ENCODE results near the gene ZNF726.
"Not testable (repeated sequence)": the region's sequence is repeated elsewhere in the genome, so short reads cannot be mapped to it uniquely, and the experiment has no call there.

Gene ZNF726

GRCh38 chr19:23914402-23915286, at the start of gene ZNF726:
Gene ZNF726 (plus strand): TSS chr19:23914886. CDS start chr19:23914995, 109 bp downstream.
- peak; percentile 99 to 100 for ATAC-seq

- no peak for ATAC-seq
Observed at GRCh38 chr19:23867895-23868294, 46.8 kb upstream of the ZNF726 start.

DNA sequence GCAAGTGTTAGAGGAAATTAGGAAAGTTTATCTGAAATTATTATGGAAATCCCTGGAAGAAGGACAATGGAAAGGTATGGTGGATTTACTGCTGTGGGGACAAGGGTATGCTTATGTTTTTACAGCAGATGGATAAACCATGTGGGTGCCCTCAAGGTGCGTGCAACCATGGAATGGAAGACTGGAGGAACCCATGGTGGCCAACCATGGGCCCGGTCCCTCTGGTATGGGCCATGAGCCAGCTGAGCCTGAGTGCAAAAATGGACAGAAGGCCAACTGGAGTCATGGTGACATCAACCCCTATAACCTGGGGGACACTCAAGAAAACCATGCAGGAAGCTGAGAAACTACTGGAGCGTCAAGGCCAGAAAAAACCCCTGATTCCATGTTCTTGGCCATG, 46.1 kb upstream of the ZNF726 start:
- ATAC-seq = no peak

GRCh38 chr19:23872282-23872919, 42.3 kb upstream of the ZNF726 start:
- no peak for ATAC-seq

DNA sequence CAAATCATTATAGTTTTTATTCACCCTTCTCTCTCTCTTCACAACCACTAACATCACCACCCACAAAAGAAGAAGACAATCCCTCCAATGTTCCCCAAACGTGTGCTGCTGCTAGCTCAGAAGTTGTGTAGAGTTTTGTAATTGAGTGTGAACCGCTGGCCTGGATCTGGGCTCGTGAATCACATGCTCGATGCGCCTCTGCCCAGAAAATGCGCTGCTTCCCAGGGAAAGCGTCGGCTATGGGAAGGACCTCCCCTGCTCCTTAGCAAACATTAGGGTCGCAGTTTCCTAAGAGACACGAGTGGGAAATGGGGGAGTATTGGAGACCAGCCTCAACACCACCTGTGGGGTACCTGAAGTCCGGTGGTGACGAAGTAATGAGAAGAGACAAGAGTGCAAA, 38.4 kb upstream of the ZNF726 start:
- ATAC-seq = no peak

- ATAC-seq = not testable (repeated sequence)
Observed at GRCh38 chr19:23876756-23877155, 37.9 kb upstream of the ZNF726 start.

- no peak for ATAC-seq
Observed at GRCh38 chr19:23882493-23882892, 32.2 kb upstream of the ZNF726 start.

- ATAC-seq = no peak
Observed at GRCh38 chr19:23884363-23884762, 30.3 kb upstream of the ZNF726 start.

DNA sequence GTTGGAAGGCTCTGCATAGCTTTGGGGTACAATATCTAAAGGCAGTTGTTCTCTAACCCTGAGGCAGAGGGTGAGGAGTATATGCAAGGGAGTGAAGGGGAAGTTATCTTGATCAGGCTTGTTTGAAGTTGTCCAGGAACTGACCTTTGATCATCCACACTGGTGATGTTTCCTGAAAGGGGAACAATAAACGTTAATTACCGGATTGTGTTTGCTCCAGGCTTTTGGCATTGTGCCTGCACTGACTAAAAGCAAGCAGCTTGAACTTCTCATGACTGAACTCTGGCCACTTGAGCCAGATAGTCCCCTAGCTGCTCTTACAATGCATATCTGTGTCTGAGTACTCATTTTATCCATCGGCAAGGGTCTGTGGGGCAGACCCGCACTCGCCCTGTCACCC, 27.0 kb upstream of the ZNF726 start:
- no peak for ATAC-seq

- ATAC-seq = not testable (repeated sequence)
Observed at GRCh38 chr19:23896096-23896495, 18.6 kb upstream of the ZNF726 start.

- ATAC-seq = no peak
Observed at GRCh38 chr19:23896912-23897311, 17.8 kb upstream of the ZNF726 start.

- ATAC-seq = no peak
Observed at GRCh38 chr19:23901360-23901759, 13.3 kb upstream of the ZNF726 start.

- ATAC-seq = no peak
Observed at GRCh38 chr19:23904406-23904805, 10.3 kb upstream of the ZNF726 start.

DNA sequence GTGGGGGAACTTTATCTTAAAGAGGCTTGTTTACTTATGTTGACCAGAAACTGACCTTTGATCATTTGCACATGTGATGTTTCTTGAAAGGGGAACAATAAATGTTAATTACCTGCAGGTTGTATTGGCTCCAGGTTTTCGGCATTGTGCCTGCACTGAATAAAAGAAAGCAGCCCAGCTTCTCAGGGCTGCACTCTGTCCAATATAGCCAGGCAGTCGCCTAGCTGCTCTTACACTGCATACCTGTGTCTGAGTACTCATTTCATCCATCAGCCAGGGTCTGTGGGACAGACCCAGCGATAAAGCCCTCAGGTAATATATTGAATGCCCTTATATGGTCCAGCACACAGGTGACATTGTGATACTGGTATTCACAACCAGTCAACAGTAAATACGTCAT, 8.9 kb upstream of the ZNF726 start:
- no peak for ATAC-seq

- no peak for ATAC-seq
Observed at GRCh38 chr19:23906835-23907234, 7.9 kb upstream of the ZNF726 start.

DNA sequence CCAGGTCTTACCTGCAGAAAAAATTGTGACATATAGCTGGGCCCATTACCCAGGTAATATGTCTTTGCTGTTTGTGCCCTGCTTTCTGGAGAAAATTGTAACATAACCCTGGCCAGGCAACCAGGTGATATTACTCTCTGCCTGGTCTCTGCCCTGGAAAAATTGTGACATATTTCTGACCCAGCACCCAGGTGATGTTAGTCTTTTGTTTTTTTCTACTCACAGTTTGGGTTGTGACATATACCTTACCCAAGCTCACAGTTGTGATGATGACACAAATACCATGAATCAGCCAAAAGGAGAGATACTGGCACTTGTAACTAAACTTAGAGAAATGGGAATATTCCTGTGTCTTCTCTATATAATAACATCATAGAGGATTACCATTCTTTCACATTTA, 6.5 kb upstream of the ZNF726 start:
- no peak for ATAC-seq

GRCh38 chr19:23909222-23909621, 5.5 kb upstream of the ZNF726 start:
- ATAC-seq = no peak

GRCh38 chr19:23913931-23914330, 755 bp upstream of the ZNF726 start:
- ATAC-seq = no peak

- no peak for ATAC-seq
Observed at GRCh38 chr19:23916991-23917390, 2.3 kb downstream of the ZNF726 start.

DNA sequence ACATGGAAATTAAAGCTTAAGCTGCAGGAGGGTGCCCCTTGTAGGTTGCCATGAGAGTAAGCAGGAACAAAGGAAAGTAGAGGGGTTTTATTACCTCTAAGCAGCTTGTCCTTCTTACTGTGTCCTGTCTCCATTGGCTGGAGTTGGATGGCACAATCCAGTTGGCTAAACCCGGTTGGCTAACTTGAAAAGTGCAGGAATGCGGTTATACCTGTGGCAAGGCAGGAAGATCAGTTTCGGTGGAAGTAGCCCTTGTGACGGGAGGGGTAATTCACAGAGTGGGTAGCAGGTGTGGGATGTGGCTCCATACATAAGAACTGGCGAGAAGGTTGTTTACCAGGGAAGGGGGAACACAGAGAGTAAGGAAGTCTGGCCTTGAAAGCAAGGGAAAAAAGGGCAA, 3.2 kb downstream of the ZNF726 start:
- no peak for ATAC-seq

GRCh38 chr19:23925285-23925684, 10.6 kb downstream of the ZNF726 start:
- ATAC-seq = no peak

GRCh38 chr19:23932878-23933277, 18.2 kb downstream of the ZNF726 start:
- no peak for ATAC-seq

DNA sequence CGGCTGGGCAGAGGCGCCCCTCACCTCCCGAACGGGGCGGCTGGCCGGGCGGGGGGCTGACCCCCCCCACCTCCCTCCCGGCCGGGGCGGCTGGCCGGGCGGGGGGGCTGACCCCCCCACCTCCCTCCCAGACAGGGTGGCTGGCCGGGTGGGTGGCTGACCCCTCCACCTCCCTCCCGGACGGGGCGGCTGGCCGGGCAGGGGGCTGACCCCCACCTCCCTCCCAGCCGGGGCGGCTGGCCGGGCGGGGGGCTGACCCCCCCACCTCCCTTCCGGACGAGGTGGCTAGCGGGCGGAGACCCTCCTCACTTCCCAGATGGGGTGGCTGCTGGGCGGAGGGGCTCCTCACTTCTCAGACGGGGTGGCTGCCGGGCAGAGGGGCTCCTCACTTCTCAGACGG, 22.3 kb downstream of the ZNF726 start:
- ATAC-seq = not testable (repeated sequence)

GRCh38 chr19:23943411-23943810, 28.7 kb downstream of the ZNF726 start:
- ATAC-seq = no peak

All from activated CD4-positive, CD25-positive, alpha-beta regulatory T cell treated with anti-CD3 and anti-CD28 coated beads, Interleukin-2, amount 50 U/mL, for 24 hours (primary cell).